Brain microvascular endothelial cell (primary cell): ENCODE results near the gene NRBF2.

Source experiments
- DNase-seq: peaks from one replicate; pipeline ENCODE4 v3.0.0-alpha.2; 2020
- H3K27ac ChIP-seq: fragments of 250-450 bp; sonication (Bioruptor Pico); 2 replicates; pipeline ENCODE4 v1.5.1; 2020; ENCODE audit warnings: mild to moderate bottlenecking, moderate library complexity
- H3K27me3 ChIP-seq: fragments of 250-450 bp; sonication (Bioruptor Pico); replicated peaks from 2 replicates; pipeline ENCODE4 v1.5.1; 2020; ENCODE audit warnings: mild to moderate bottlenecking
- H3K36me3 ChIP-seq: fragments of 250-450 bp; sonication (Bioruptor Pico); replicated peaks from 2 replicates; pipeline ENCODE4 v1.5.1; 2020; ENCODE audit warnings: mild to moderate bottlenecking
- H3K4me3 ChIP-seq: 2 replicates; pipeline ENCODE4 v1.5.1; 2011; ENCODE audit warnings: low read depth, mild to moderate bottlenecking, control low read depth, low read length, moderate library complexity
- CTCF ChIP-seq: IDR thresholded peaks from 2 replicates; pipeline ENCODE4 v1.5.1; 2011; ENCODE audit warnings: low read depth, mild to moderate bottlenecking, moderate library complexity, low read length, control low read depth, inconsistent platforms; ENCODE audit errors: missing control alignments
- in situ Hi-C: cut with HindIII; loops from 2 replicates; pipeline ENCODE4 v1.10.0; 2017; ENCODE audit warnings: low sequenced_read_pairs, low pct_ligation_motif_present

Gene NRBF2

GRCh38 chr10:63157845-63158624 is 24.9 kb downstream of the NRBF2 start:
- TF ChIP-seq CTCF, result peak; percentile 76
- H3K4me3 ChIP-seq, result no peak overlapping the region
- DNase-seq, result peak; percentile 35
- H3K27ac ChIP-seq, result no peak overlapping the region
- H3K36me3 ChIP-seq, result peaks cover 15% of the 10 kb centered on the region
- in situ Hi-C loops, result loop anchor here (25.0 kb wide), 1 partner anchor 554 kb away; no protein-coding TSS in a partner anchor
- no peaks in the 10 kb centered on the region for H3K27me3 ChIP-seq

GRCh38 chr10:63161592-63161991 is 28.5 kb downstream of the NRBF2 start:
- H3K4me3 ChIP-seq, result no peak overlapping the region
- in situ Hi-C loops, result loop anchor here (10.0 to 25.0 kb wide), 2 partner anchors 473 to 551 kb away; no protein-coding TSS in a partner anchor
- no peak for DNase-seq
- H3K27me3 ChIP-seq, result no peaks in the 10 kb centered on the region
- H3K27ac ChIP-seq, result no peak overlapping the region
- TF ChIP-seq CTCF, result no peak
- peaks cover 8% of the 10 kb centered on the region for H3K36me3 ChIP-seq

GRCh38 chr10:63164166-63164623 is 31.1 kb downstream of the NRBF2 start:
- DNase-seq, result no peak
- Histone ChIP-seq H3K27me3 (no peaks in the 10 kb centered on the region), H3K36me3 (peaks cover 22% of the 10 kb centered on the region), H3K4me3 (no peak overlapping the region), H3K27ac (no peak overlapping the region)
- no peak for TF ChIP-seq CTCF
- in situ Hi-C loops, result loop anchor here (10.0 to 25.0 kb wide), 2 partner anchors 471 to 548 kb away; no protein-coding TSS in a partner anchor

- no peak for DNase-seq
- no peak for TF ChIP-seq CTCF
- Histone ChIP-seq H3K27ac (no peak overlapping the region), H3K27me3 (no peaks in the 10 kb centered on the region), H3K4me3 (no peak overlapping the region), H3K36me3 (peaks cover 24% of the 10 kb centered on the region)
- in situ Hi-C loops, result loop anchor here (10.0 to 25.0 kb wide), 2 partner anchors 470 to 547 kb away; no protein-coding TSS in a partner anchor
These were observed 32.1 kb downstream of the NRBF2 start for GRCh38 chr10:63165249-63165648.

- no peak overlapping the region for H3K4me3 ChIP-seq
- no peak overlapping the region for H3K27ac ChIP-seq
- H3K36me3 ChIP-seq, result peaks cover 31% of the 10 kb centered on the region
- peak; percentile 74 for TF ChIP-seq CTCF
- in situ Hi-C loops, result loop anchor here (10.0 to 25.0 kb wide), 2 partner anchors 468 to 546 kb away; no protein-coding TSS in a partner anchor
- peak; percentile 58 for DNase-seq
- no peaks in the 10 kb centered on the region for H3K27me3 ChIP-seq
These were observed 33.7 kb downstream of the NRBF2 start for GRCh38 chr10:63166742-63167258.
